ENCODE data around the gene HIPK2. TPM values are rescaled to one million over a fixed set of nuclear protein-coding genes. Genes with fewer than 3 reads are reported as not detected.

The HIPK2 gene
- total RNA-seq, 6 donors from 2014 or later, result 38.6 to 59.6 (median 45.9) TPM

- Histone ChIP-seq H3K4me1 (peaks cover 0 to 19% (median 2%) of the 10 kb centered on the region in 4 donors), H3K27me3 (no peaks in the 10 kb centered on the region), H3K36me3 (peaks cover 11 to 95% (median 60%) of the 10 kb centered on the region in 4 donors), H3K27ac (no peak overlapping the region), H3K9me3 (no peaks in the 10 kb centered on the region), H3K4me3 (no peak overlapping the region)
- TF ChIP-seq EP300 (IDR thresholded peaks at IDR 0.05), result no peak
- TF ChIP-seq POLR2A (IDR thresholded peaks at IDR 0.05), result no peak
- no peak for TF ChIP-seq CTCF (IDR thresholded peaks at IDR 0.05)
- no peak for TF ChIP-seq POLR2AphosphoS5 (IDR thresholded peaks at IDR 0.05)
- 63 to 72% methylated on average over 1 of the region's 1 CpG for WGBS, 2 donors
- DNase-seq (no peak), ATAC-seq (ENCODE audit: low FRiP score in 2 of 2) (no peak)
Measured at GRCh38 chr7:139626817-139627216, 151.0 kb downstream of the HIPK2 start.

- no peak for ATAC-seq (ENCODE audit: low FRiP score in 2 of 2)
- Histone ChIP-seq H3K27ac (no peak overlapping the region), H3K4me1 (peaks cover 0 to 19% (median 2%) of the 10 kb centered on the region in 4 donors), H3K27me3 (no peaks in the 10 kb centered on the region), H3K36me3 (peaks cover 0 to 77% (median 50%) of the 10 kb centered on the region in 4 donors), H3K4me3 (no peak overlapping the region), H3K9me3 (no peaks in the 10 kb centered on the region)
- WGBS, 2 donors, result 89 to 92% methylated on average over 4 of the region's 4 CpGs
- no peak for DNase-seq
- TF ChIP-seq CTCF (IDR thresholded peaks at IDR 0.05) (no peak), POLR2AphosphoS5 (IDR thresholded peaks at IDR 0.05) (no peak), POLR2A (IDR thresholded peaks at IDR 0.05) (no peak), EP300 (IDR thresholded peaks at IDR 0.05) (no peak)
Measured at GRCh38 chr7:139623518-139623917, 154.3 kb downstream of the HIPK2 start.

- H3K9me3 ChIP-seq, result no peaks in the 10 kb centered on the region
- H3K27me3 ChIP-seq, result no peaks in the 10 kb centered on the region
- TF ChIP-seq POLR2A (IDR thresholded peaks at IDR 0.05) (no peak), EP300 (IDR thresholded peaks at IDR 0.05) (no peak), CTCF (IDR thresholded peaks at IDR 0.05) (peak; percentile 11 to 62 (median 45)), POLR2AphosphoS5 (IDR thresholded peaks at IDR 0.05) (no peak)
- H3K4me3 ChIP-seq, result no peak overlapping the region
- H3K4me1 ChIP-seq, result no peaks in the 10 kb centered on the region
- peaks cover 1 to 77% (median 46%) of the 10 kb centered on the region in 4 donors for H3K36me3 ChIP-seq
- 88 to 89% methylated on average over 10 of the region's 10 CpGs for WGBS, 2 donors
- no peak for DNase-seq
- peak; percentile 62 to 75 for ATAC-seq (ENCODE audit: low FRiP score in 2 of 2)
- no peak overlapping the region for H3K27ac ChIP-seq
Measured at GRCh38 chr7:139620676-139621344, 157.0 kb downstream of the HIPK2 start.

- TF ChIP-seq EP300 (IDR thresholded peaks at IDR 0.05) (no peak), CTCF (IDR thresholded peaks at IDR 0.05) (no peak), POLR2AphosphoS5 (IDR thresholded peaks at IDR 0.05) (no peak), POLR2A (IDR thresholded peaks at IDR 0.05) (no peak)
- Histone ChIP-seq H3K36me3 (peaks cover 3 to 74% (median 46%) of the 10 kb centered on the region in 4 donors), H3K4me3 (no peak overlapping the region), H3K27ac (no peak overlapping the region), H3K27me3 (no peaks in the 10 kb centered on the region), H3K9me3 (no peaks in the 10 kb centered on the region), H3K4me1 (no peaks in the 10 kb centered on the region)
- 20 to 65% methylated on average over 1 of the region's 1 CpG for WGBS, 2 donors
- ATAC-seq (ENCODE audit: low FRiP score in 2 of 2), result no peak
- DNase-seq, result no peak
Measured at GRCh38 chr7:139619367-139619657, 158.5 kb downstream of the HIPK2 start.
